Mucosa of descending colon (tissue), 3 donors: ENCODE data around the gene PTGDR2. TPM values are rescaled to one million over a fixed set of nuclear protein-coding genes. Genes with fewer than 3 reads are reported as not detected.
A peak's percentile ranks its signal among the peaks of the same experiment; 100 is the strongest.

Source experiments
- ATAC-seq: fragments of 200-7000 bp; cut with Tn5 transposase; one replicate; pipeline ENCODE4 v1.9.1; 2020; ENCODE audit warnings: mild to moderate bottlenecking, moderate library complexity
- DNase-seq, 3 donors: peaks; one replicate each; pipeline ENCODE4 v3.0.0-alpha.2; 2020
- H3K36me3 ChIP-seq: fragments of 200-600 bp; one replicate; pipeline ENCODE4 v1.8.0; 2021; ENCODE audit warnings: low read depth, mild to moderate bottlenecking
- H3K4me1 ChIP-seq: fragments of 200-600 bp; one replicate; pipeline ENCODE4 v1.8.0; 2021; ENCODE audit warnings: low read depth, mild to moderate bottlenecking
- H3K4me3 ChIP-seq: fragments of 200-600 bp; one replicate; pipeline ENCODE4 v1.8.0; 2021; ENCODE audit warnings: mild to moderate bottlenecking
- H3K9me3 ChIP-seq: fragments of 200-600 bp; one replicate; pipeline ENCODE4 v1.8.0; 2021; ENCODE audit warnings: mild to moderate bottlenecking
- CTCF ChIP-seq: fragments of 200-600 bp; IDR thresholded peaks from one replicate; pipeline ENCODE4 v1.8.0; 2022; ENCODE audit warnings: antibody characterized with exemption, mild to moderate bottlenecking
- intact Hi-C, 2 donors: fragments of 100-400 bp; cut with DNase I in 1 of 2; cut with micrococcal nuclease in 1 of 2; formaldehyde crosslinking; loops; one replicate each; pipeline versions ENCODE4 v1.11.0 to v1.11.1; 2022; cut with DNase I, micrococcal nuclease
- total RNA-seq, 3 donors: library from RNA; stranded (reverse); fragmentation: NEBNext Ultra II Directional in 2 of 3; extraction: Animal tissue kit (Norgen Biotek cat#: 25700) in 2 of 3; gene quantifications; one replicate each; pipeline versions ENCODE4 v1.2.1 to v1.2.4, GENCODE V29; 2021 to 2023
- donor health status: DM: no; HTN: no; CAD: no; lungs with moderate emphysema.
- donor health status: DM: no; HTN: no; CAD: no.
- donor health status: DM: no; HTN: yes; CAD: no.

The PTGDR2 gene
- total RNA-seq, 3 donors from 2014 or later = 1.8 to 3.4 (median 2.6) TPM

DNA sequence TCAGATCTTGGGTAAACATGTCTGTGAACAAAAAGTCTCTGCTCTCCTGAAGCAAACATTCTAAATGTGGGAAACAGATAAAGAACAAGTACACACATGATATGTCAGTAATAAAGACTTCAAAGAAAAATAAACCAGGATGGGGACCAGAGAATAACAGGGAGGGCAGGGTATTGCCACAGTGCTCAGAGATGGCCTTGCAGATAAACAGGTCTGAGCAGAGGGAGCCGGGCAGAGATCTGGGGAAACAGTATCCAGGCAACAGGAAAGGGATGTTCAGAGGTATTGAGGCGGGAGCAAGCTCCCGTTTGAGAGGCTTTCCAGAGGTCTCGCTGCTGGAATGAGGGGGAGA is 10.9 kb downstream of the PTGDR2 start:
- no peak for TF ChIP-seq CTCF
- H3K4me1 ChIP-seq = peaks cover 29% of the 10 kb centered on the region
- ATAC-seq = no peak
- DNase-seq = no peak
- intact Hi-C loops = no loop called here
- no peaks in the 10 kb centered on the region for H3K9me3 ChIP-seq
- no peak overlapping the region for H3K4me3 ChIP-seq
- H3K36me3 ChIP-seq = no peaks in the 10 kb centered on the region

GRCh38 chr11:60844045-60844869 is 11.5 kb downstream of the PTGDR2 start:
- ATAC-seq (no peak), DNase-seq (no peak)
- Histone ChIP-seq H3K9me3 (no peaks in the 10 kb centered on the region), H3K36me3 (no peaks in the 10 kb centered on the region), H3K4me1 (peaks cover 29% of the 10 kb centered on the region), H3K4me3 (no peak overlapping the region)
- intact Hi-C loops = no loop called here
- no peak for TF ChIP-seq CTCF

GRCh38 chr11:60842668-60843600 is 12.8 kb downstream of the PTGDR2 start:
- no peaks in the 10 kb centered on the region for H3K36me3 ChIP-seq
- no peak for ATAC-seq
- no peak for TF ChIP-seq CTCF
- H3K4me1 ChIP-seq = peaks cover 29% of the 10 kb centered on the region
- H3K9me3 ChIP-seq = no peaks in the 10 kb centered on the region
- DNase-seq = no peak
- intact Hi-C loops = no loop called here
- peak overlapping the region; percentile 68 for H3K4me3 ChIP-seq

DNA sequence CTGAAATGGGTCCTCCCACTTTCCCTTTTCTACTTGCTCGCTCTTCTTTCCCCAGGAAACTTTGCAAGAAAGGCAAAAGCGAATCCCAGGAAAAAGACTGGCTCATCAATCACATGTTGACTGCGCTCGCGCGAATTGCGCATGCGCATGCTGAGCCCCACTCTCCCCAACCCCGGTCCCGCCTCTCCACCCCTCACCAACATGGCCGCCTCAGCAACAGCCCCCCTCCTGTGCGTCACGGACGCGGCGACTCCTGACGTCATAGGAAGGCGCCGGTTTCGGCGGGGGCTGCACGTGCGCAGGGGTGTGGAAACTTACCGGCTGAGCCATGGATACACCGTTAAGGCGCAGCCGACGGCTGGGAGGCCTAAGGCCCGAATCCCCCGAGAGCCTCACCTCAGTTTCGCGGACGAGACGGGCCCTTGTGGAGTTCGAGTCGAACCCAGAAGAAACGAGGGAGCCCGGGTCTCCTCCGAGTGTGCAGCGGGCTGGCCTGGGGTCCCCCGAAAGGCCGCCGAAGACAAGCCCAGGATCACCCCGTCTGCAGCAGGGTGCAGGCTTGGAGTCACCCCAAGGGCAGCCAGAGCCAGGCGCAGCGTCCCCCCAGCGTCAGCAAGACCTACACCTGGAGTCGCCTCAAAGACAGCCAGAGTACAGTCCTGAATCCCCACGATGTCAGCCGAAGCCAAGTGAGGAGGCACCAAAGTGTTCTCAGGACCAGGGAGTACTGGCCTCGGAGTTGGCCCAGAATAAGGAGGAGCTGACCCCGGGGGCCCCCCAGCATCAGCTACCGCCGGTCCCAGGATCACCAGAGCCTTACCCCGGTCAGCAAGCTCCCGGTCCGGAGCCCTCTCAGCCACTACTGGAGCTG is 13.7 kb downstream of the PTGDR2 start, which contains the start of gene CCDC86:
Gene CCDC86 (plus strand): TSS at position 317 of the 871 bp plus-strand sequence. CDS start 12 bp downstream, at position 329.
- no peaks in the 10 kb centered on the region for H3K36me3 ChIP-seq
- H3K4me1 ChIP-seq = peaks cover 29% of the 10 kb centered on the region
- no peak for TF ChIP-seq CTCF
- intact Hi-C loops = no loop called here
- DNase-seq (peak; percentile 96 to 99 (median 97)), ATAC-seq (peak; percentile 98)
- H3K9me3 ChIP-seq = no peaks in the 10 kb centered on the region
- peak within 1 kb of the TSS; percentile 68 for H3K4me3 ChIP-seq
